Glutamatergic neuron (in vitro differentiated cells): ENCODE data around the gene TNNI2. TPM values are rescaled to one million over a fixed set of nuclear protein-coding genes. Genes with fewer than 3 reads are reported as not detected.

Experiments used
- DNase-seq: peaks from one replicate; pipeline ENCODE4 v3.0.0; 2022
- H3K27ac Mint-ChIP-seq: one replicate; pipeline ENCODE4 v1.8.0; 2020; ENCODE audit warnings: mild to moderate bottlenecking, mixed read lengths, inconsistent platforms; ENCODE audit not compliant: unreplicated experiment
- H3K27me3 Mint-ChIP-seq: one replicate; pipeline ENCODE4 v1.8.0; 2020; ENCODE audit warnings: mild to moderate bottlenecking, moderate library complexity, mixed read lengths, inconsistent platforms; ENCODE audit not compliant: unreplicated experiment
- H3K36me3 Mint-ChIP-seq: one replicate; pipeline ENCODE4 v1.8.0; 2020; ENCODE audit warnings: mild to moderate bottlenecking, mixed read lengths, inconsistent platforms; ENCODE audit not compliant: unreplicated experiment
- H3K4me1 Mint-ChIP-seq: one replicate; pipeline ENCODE4 v1.8.0; 2020; ENCODE audit warnings: mild to moderate bottlenecking, low read depth, mixed read lengths, inconsistent platforms; ENCODE audit not compliant: unreplicated experiment
- H3K4me3 Mint-ChIP-seq: one replicate; pipeline ENCODE4 v1.8.0; 2020; ENCODE audit warnings: mild to moderate bottlenecking, mixed read lengths, inconsistent platforms; ENCODE audit not compliant: unreplicated experiment
- H3K9me3 Mint-ChIP-seq: one replicate; pipeline ENCODE4 v1.8.0; 2020; ENCODE audit warnings: mild to moderate bottlenecking, moderate library complexity, mixed read lengths, inconsistent platforms; ENCODE audit not compliant: unreplicated experiment
- total RNA-seq: library from RNA; stranded (reverse); fragmentation: NEBNext Ultra II Directional; extraction: Animal tissue kit (Norgen Biotek cat#: 25700); gene quantifications from one replicate; pipeline ENCODE4 v1.2.1, GENCODE V29; 2021; ENCODE audit not compliant: unreplicated experiment
- TF ChIP-seq, protein P1 (sequence below): fragments of 200-600 bp; sonication (generic); IDR thresholded peaks from one replicate; pipeline ENCODE4 v1.5.0; 2021; ENCODE audit not compliant: partially characterized antibody, unreplicated experiment

The TNNI2 gene
- total RNA-seq, 1 donor from 2014 or later: not detected

DNA sequence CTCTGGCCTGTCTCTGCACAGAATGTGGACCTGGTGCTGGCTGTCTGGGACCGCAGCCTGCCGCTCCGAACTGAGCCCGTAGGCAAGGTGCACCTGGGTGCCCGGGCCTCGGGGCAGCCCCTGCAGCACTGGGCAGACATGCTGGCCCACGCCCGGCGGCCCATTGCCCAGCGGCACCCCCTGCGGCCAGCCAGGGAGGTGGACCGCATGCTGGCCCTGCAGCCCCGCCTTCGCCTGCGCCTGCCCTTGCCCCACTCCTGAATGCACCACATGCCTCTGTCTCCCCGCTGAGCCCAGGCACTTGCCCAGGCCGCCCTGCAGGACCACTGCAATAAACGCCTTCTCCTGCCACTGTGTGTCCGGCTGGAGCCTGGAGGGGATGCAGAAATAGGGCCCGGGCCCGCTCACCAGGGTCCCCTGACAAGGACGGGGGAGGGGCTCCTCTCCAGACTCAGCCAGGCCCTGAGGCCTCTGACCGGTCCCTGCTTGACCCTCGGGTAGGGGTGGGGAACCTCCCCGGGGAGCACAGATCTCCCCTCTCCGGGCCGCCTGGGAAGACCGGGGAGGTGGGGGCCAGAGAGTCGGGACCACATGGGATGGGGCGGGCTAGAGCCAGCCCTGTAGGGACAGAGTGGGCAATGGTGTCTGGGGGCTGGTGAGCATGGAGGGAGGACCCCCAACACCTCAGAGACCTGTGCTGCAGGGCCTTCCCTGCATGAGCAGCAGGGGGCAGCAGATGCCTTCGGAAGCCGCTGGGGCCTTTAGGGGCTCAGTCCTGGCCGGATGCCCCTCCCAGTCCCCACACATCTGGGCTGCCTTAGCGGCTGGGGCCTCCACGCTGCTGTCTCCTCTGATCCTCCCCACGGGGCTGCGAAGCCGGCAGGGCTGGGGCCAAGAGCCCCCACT, 1.4 kb upstream of the TNNI2 start:
- Mint-ChIP-seq H3K9me3 (no peaks in the 10 kb centered on the region), H3K36me3 (no peaks in the 10 kb centered on the region), H3K27me3 (peaks cover 5% of the 10 kb centered on the region), H3K27ac (no peak overlapping the region), H3K4me3 (no peak overlapping the region), H3K4me1 (no peaks in the 10 kb centered on the region)
- DNase-seq: peak; percentile 83
- TF ChIP-seq, protein P1, sequence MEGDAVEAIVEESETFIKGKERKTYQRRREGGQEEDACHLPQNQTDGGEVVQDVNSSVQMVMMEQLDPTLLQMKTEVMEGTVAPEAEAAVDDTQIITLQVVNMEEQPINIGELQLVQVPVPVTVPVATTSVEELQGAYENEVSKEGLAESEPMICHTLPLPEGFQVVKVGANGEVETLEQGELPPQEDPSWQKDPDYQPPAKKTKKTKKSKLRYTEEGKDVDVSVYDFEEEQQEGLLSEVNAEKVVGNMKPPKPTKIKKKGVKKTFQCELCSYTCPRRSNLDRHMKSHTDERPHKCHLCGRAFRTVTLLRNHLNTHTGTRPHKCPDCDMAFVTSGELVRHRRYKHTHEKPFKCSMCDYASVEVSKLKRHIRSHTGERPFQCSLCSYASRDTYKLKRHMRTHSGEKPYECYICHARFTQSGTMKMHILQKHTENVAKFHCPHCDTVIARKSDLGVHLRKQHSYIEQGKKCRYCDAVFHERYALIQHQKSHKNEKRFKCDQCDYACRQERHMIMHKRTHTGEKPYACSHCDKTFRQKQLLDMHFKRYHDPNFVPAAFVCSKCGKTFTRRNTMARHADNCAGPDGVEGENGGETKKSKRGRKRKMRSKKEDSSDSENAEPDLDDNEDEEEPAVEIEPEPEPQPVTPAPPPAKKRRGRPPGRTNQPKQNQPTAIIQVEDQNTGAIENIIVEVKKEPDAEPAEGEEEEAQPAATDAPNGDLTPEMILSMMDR: peak; percentile 84

DNA sequence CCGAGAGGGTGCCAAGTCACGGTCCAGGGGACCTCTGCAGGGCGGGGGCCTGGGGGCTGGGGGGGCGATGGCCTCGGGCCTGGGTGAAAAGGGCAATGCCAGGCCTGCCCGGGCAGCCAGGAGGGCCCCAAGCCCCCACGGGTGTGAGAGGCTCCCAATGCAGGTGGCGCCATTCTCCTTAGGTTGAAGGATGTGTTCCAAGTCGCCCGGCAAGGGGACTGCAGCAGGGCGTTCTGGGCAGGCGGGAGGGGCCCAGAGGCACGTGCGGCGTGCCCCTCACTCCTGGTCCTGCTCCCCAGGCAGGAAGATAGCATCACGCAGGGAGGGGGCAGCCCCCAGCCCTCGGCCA, 730 bp upstream of the TNNI2 start:
- H3K9me3 Mint-ChIP-seq: no peaks in the 10 kb centered on the region
- no peak overlapping the region for H3K27ac Mint-ChIP-seq
- TF ChIP-seq, protein P1: peak; percentile 32
- no peaks in the 10 kb centered on the region for H3K36me3 Mint-ChIP-seq
- no peak overlapping the region for H3K4me3 Mint-ChIP-seq
- peak; percentile 17 for DNase-seq
- no peaks in the 10 kb centered on the region for H3K4me1 Mint-ChIP-seq
- peaks cover 4% of the 10 kb centered on the region for H3K27me3 Mint-ChIP-seq

DNA sequence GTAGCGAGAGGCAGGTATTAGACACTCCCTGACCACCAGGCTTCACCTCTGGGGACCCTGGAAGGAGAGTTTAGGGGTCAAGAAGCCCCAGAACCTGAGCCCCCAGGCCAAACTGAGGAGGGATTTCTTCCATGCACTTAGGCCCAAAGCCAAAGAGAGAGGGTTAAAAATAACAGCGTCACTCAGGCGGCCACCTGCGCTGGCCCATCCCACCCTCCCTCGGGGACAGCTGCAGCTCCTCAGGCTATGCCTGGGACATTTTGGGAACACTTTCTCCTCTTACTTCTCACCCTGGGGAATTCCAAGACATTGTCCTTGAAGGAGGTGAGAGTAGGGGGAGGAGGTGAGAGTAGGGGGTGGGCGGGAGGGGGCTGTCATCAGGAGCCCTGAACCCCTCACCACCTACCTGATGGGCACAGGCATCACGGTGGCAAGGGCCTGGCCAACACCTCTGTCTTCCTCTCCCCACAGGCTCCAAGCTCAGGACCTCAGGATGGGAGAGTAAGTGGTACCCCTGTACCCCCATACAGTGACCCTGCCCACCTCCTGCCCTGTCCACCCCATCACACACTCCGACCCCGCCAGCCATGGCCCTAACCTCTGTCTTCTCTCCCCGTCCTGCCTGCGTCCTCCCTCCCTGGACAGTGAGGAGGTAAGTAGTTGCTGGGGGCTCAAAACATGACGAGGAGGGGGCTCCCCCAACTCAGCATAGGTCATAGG, 583 bp downstream of the TNNI2 start:
- Mint-ChIP-seq H3K9me3 (peaks cover 1% of the 10 kb centered on the region), H3K4me3 (no peak overlapping the region), H3K27me3 (no peaks in the 10 kb centered on the region), H3K36me3 (no peaks in the 10 kb centered on the region), H3K27ac (no peak overlapping the region), H3K4me1 (no peaks in the 10 kb centered on the region)
- DNase-seq: peak; percentile 25
- TF ChIP-seq, protein P1: no peak

DNA sequence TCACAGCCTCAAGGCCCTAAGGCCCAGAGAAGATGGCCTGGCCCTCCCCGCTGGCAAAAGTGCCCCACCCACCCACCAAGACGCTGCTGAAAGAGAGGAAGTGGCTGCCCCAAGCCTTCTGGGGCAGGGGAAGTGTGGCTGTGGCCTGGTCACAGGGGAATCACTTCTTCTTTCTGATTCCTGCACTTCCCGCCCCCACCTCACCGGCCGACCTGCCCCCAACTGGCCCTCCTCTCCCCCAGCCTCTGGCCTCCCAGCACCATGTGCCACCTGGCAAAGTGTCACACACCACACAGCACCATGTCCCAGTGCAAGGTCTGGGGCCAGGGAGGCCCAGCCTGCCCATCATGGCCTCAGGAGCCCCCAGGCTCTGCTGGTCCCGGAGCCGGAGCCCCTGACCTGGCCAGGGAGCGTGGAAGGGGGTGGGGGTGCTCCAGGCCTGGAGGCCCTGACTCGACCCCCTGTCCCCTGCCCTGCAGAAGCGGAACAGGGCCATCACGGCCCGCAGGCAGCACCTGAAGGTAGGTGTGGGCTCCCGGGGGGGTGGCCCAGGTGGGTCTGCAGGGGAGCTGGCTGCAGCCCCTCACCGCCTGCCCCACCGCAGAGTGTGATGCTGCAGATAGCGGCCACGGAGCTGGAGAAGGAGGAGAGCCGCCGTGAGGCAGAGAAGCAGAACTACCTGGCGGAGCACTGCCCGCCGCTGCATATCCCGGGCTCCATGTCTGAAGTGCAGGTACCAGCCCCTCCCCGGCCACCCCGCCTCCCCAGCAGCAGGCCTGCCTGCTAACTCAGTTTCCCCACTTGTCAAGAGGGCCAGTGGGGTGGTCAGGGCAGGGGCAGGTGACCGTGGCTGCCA, 1.4 kb downstream of the TNNI2 start:
- TF ChIP-seq, protein P1: no peak
- peaks cover 4% of the 10 kb centered on the region for H3K27me3 Mint-ChIP-seq
- H3K27ac Mint-ChIP-seq: no peak overlapping the region
- no peaks in the 10 kb centered on the region for H3K36me3 Mint-ChIP-seq
- peaks cover 7% of the 10 kb centered on the region for H3K9me3 Mint-ChIP-seq
- peak; percentile 20 for DNase-seq
- H3K4me1 Mint-ChIP-seq: peaks cover 6% of the 10 kb centered on the region
- no peak overlapping the region for H3K4me3 Mint-ChIP-seq
